Activated CD8-positive, alpha-beta T cell treated with anti-CD3 and anti-CD28 coated beads for 36 hours (primary cell): ENCODE results near the gene PRKN. TPM values are rescaled to one million over a fixed set of nuclear protein-coding genes. Genes with fewer than 3 reads are reported as not detected.
"Not testable (repeated sequence)": the region's sequence is repeated elsewhere in the genome, so short reads cannot be mapped to it uniquely, and the experiment has no call there.

Source experiments
- ATAC-seq: fragments of 200-7000 bp; cut with Tn5 transposase; one replicate; pipeline ENCODE4 v1.10.0; 2021; ENCODE audit warnings: mild to moderate bottlenecking, moderate library complexity
- CTCF ChIA-PET: fragments of 350-600 bp; sonication (Branson Sonifier 250); formaldehyde crosslinking; loops from one replicate; lab custom pipeline; 2021; ENCODE audit warnings: antibody characterized with exemption; lab: Charles Lee
- POLR2A ChIA-PET: fragments of 350-600 bp; sonication (Branson Sonifier 250); formaldehyde crosslinking; loops from one replicate; lab custom pipeline; 2021; ENCODE audit warnings: antibody characterized with exemption; lab: Charles Lee
- DNase-seq: peaks from one replicate; pipeline ENCODE4 v3.0.0-alpha.2; 2020
- H3K27ac Mint-ChIP-seq: one replicate; pipeline ENCODE4 v1.8.0; 2021; ENCODE audit warnings: mild to moderate bottlenecking, mixed read lengths
- H3K27me3 Mint-ChIP-seq: one replicate; pipeline ENCODE4 v1.8.0; 2021; ENCODE audit warnings: mixed read lengths
- H3K36me3 Mint-ChIP-seq: one replicate; pipeline ENCODE4 v1.8.0; 2021; ENCODE audit warnings: low read depth, mixed read lengths
- H3K4me1 Mint-ChIP-seq: one replicate; pipeline ENCODE4 v1.8.0; 2021; ENCODE audit warnings: low read depth, mixed read lengths
- H3K4me3 Mint-ChIP-seq: one replicate; pipeline ENCODE4 v1.8.0; 2021; ENCODE audit warnings: mild to moderate bottlenecking, moderate library complexity, mixed read lengths
- H3K9me3 Mint-ChIP-seq: one replicate; pipeline ENCODE4 v1.8.0; 2021; ENCODE audit warnings: mixed read lengths
- CTCF ChIP-seq: fragments of 200-600 bp; IDR thresholded peaks from one replicate; pipeline ENCODE4 v1.8.0; 2022; ENCODE audit warnings: antibody characterized with exemption, mild to moderate bottlenecking
- intact Hi-C: fragments of 100-400 bp; cut with micrococcal nuclease; formaldehyde crosslinking; loops from one replicate; pipeline ENCODE4 v1.10.0; 2022
- total RNA-seq, 2 experiments: library from RNA; stranded (reverse); gene quantifications; one replicate each; pipeline ENCODE4 v1.2.3, GENCODE V29; 2021

The PRKN gene
- total RNA-seq, 2 experiments from 2014 or later, result 1.2 to 1.4 TPM

- no peaks in the 10 kb centered on the region for H3K27me3 Mint-ChIP-seq
- ChIA-PET CTCF (interaction anchor here (0.6 kb wide), 1 partner anchor 12 kb away, joined by 3 read pairs; no protein-coding TSS in a partner anchor), POLR2A (no interaction called here)
- no peaks in the 10 kb centered on the region for H3K36me3 Mint-ChIP-seq
- H3K9me3 Mint-ChIP-seq, result no peaks in the 10 kb centered on the region
- no peaks in the 10 kb centered on the region for H3K4me1 Mint-ChIP-seq
- no peak overlapping the region for H3K4me3 Mint-ChIP-seq
- H3K27ac Mint-ChIP-seq, result no peak overlapping the region
- no peak for DNase-seq
- ATAC-seq, result no peak
- intact Hi-C loops, result no loop called here
- no peak for TF ChIP-seq CTCF
Measured at GRCh38 chr6:162532283-162533008, 195.1 kb downstream of the PRKN start.

- ATAC-seq, POLR2A ChIA-PET, H3K27me3 Mint-ChIP-seq, H3K4me3 Mint-ChIP-seq, H3K4me1 Mint-ChIP-seq, H3K27ac Mint-ChIP-seq, CTCF ChIA-PET, DNase-seq, H3K36me3 Mint-ChIP-seq, H3K9me3 Mint-ChIP-seq, intact Hi-C loops: not testable (repeated sequence)
Measured at GRCh38 chr6:162531391-162531790, 196.2 kb downstream of the PRKN start.

- ChIA-PET POLR2A (no interaction called here), CTCF (no interaction called here)
- intact Hi-C loops, result no loop called here
- ATAC-seq, result no peak
- Mint-ChIP-seq H3K9me3 (no peaks in the 10 kb centered on the region), H3K27me3 (no peaks in the 10 kb centered on the region), H3K4me3 (no peak overlapping the region), H3K4me1 (no peaks in the 10 kb centered on the region), H3K27ac (no peak overlapping the region), H3K36me3 (no peaks in the 10 kb centered on the region)
- no peak for TF ChIP-seq CTCF
- DNase-seq, result no peak
Measured at GRCh38 chr6:162528538-162528937, 199.0 kb downstream of the PRKN start.

GRCh38 chr6:162526960-162527359, 200.6 kb downstream of the PRKN start:
- H3K4me1 Mint-ChIP-seq, result no peaks in the 10 kb centered on the region
- ATAC-seq (no peak), DNase-seq (no peak)
- no peaks in the 10 kb centered on the region for H3K9me3 Mint-ChIP-seq
- H3K27ac Mint-ChIP-seq, result no peak overlapping the region
- intact Hi-C loops, result no loop called here
- H3K36me3 Mint-ChIP-seq, result no peaks in the 10 kb centered on the region
- no peak overlapping the region for H3K4me3 Mint-ChIP-seq
- no peak for TF ChIP-seq CTCF
- no peaks in the 10 kb centered on the region for H3K27me3 Mint-ChIP-seq
- ChIA-PET CTCF (interaction anchor here (0.6 kb wide), 1 partner anchor 222 kb away, joined by 3 read pairs; no protein-coding TSS in a partner anchor), POLR2A (no interaction called here)

GRCh38 chr6:162525181-162525580, 202.4 kb downstream of the PRKN start:
- TF ChIP-seq CTCF, result no peak
- Mint-ChIP-seq H3K36me3 (no peaks in the 10 kb centered on the region), H3K27me3 (no peaks in the 10 kb centered on the region), H3K27ac (no peak overlapping the region), H3K4me1 (no peaks in the 10 kb centered on the region), H3K9me3 (no peaks in the 10 kb centered on the region), H3K4me3 (no peak overlapping the region)
- ChIA-PET POLR2A (no interaction called here), CTCF (no interaction called here)
- ATAC-seq, result no peak
- intact Hi-C loops, result no loop called here
- no peak for DNase-seq
